ENCODE measurements around the gene RIMBP3C.

DNA sequence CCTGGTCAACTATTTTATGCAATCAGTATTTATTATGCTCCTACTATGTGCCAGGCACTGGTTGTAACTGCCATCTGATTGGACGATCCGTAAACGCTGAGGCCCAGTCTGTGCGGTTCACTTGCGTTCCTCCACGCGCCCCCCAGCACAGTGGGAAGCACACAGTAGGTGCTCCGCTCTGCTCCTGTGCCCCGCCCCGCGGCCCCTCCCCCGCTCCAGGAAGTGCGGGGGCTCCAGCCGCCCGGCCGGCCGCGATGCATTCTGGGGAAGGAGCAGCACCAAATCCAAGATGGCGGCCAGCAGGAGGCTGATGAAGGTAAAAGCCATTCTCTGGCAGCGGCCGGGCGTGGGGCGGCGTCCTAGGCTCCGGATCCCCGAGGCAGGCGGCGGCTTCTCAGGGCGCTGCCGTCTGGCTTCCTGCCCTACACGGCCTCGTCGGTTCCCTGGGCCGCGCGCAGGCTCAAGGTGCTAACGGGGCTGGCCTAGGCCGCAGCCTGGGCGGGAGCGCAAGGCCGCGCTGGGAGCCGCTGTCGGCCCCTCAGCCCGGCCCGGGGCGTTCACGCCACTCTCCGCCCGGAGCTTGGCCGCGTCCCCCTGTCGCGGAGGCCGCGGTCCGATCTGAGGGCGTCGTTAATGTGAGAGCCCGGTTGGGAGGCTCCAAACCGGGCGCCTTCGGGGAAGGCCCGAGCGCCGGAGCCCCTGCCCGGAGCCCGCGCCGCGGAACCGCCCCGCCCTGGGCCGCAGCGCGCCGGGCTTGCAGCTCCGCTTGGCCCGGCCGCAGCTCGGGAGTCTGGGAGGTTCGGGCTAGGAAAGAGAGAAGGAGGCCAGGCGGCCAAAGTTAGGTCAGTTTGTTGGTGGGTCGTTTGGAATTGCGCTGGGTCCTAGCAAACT, 16.4 kb upstream of the RIMBP3C start, which contains the start of gene UBE2L3:
- TF ChIP-seq, protein P1, sequence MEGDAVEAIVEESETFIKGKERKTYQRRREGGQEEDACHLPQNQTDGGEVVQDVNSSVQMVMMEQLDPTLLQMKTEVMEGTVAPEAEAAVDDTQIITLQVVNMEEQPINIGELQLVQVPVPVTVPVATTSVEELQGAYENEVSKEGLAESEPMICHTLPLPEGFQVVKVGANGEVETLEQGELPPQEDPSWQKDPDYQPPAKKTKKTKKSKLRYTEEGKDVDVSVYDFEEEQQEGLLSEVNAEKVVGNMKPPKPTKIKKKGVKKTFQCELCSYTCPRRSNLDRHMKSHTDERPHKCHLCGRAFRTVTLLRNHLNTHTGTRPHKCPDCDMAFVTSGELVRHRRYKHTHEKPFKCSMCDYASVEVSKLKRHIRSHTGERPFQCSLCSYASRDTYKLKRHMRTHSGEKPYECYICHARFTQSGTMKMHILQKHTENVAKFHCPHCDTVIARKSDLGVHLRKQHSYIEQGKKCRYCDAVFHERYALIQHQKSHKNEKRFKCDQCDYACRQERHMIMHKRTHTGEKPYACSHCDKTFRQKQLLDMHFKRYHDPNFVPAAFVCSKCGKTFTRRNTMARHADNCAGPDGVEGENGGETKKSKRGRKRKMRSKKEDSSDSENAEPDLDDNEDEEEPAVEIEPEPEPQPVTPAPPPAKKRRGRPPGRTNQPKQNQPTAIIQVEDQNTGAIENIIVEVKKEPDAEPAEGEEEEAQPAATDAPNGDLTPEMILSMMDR (IDR thresholded peaks at IDR 0.05 in 4 of 5, conservative IDR thresholded peaks at IDR 0.05 in 1 of 5): peak in 1 of 5 experiments; percentile 16
- peak; percentile 55 to 58 for TF ChIP-seq POLR2A (IDR thresholded peaks at IDR 0.05)

All from gastrocnemius medialis (tissue), 4 donors.